ENCODE data around the gene MAGOH.

The MAGOH gene

DNA sequence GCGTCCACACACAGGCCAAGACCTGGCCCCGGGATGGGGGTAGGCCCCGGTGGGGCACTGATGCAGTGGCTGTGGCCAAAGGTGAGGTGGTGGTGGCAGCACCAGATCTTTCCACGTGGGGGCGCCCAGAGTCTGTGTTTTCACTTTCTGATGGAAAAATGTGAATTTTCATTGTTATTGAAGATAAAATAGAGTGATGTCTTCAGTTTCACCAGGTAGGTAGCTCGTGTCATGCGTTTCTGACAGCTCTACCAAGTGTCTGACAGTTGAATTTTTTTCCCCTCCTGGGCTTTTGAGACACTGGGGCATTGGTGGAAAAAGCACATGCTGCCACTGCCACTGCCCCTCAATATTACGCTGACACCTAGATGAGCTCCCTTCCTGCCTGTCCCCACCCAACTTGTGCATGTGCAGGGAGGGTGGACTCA is 40.0 kb upstream of the MAGOH start:
- Histone ChIP-seq H3K9me3 (ENCODE audit: control insufficient read depth, low read length) (no peaks in the 10 kb centered on the region), H3K36me3 (ENCODE audit: control insufficient read depth, insufficient read depth, low read length) (no peaks in the 10 kb centered on the region), H3K27ac (ENCODE audit: insufficient read depth, low read depth, low read length, poor library complexity, severe bottlenecking) (no peak overlapping the region), H3K4me3 (ENCODE audit: insufficient read depth, low read depth, low read length) (no peak overlapping the region), H3K4me1 (ENCODE audit: control insufficient read depth, insufficient read depth, low read length) (no peaks in the 10 kb centered on the region), H3K27me3 (ENCODE audit: control insufficient read depth, insufficient read depth, low read length, poor library complexity, severe bottlenecking) (no peaks in the 10 kb centered on the region)
- WGBS, 2 experiments, result 55 to 57% methylated on average over 8 of the region's 8 CpGs

DNA sequence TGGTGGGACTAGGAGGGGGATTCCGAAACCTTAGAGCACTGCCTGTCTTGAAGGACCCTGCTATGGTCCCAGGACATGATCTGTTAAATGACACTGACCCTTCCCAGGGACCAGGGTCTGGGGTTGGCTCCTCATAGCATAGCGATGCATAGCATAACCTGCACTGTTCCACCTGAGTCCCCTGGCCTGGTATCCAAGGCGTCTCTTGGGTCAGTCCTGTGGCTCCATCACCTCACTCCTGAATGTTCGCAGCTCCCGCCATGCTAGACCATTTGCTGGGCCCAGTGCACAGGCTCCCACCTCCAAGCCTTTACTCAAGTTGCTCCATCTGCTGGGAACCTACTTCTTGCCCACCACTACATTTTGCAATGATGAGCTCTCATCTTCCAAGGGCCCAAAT is 39.0 kb upstream of the MAGOH start:
- WGBS, 2 experiments, result 95 to 96% methylated on average over 5 of the region's 5 CpGs
- no peaks in the 10 kb centered on the region for H3K36me3 ChIP-seq (ENCODE audit: control insufficient read depth, insufficient read depth, low read length)
- no peaks in the 10 kb centered on the region for H3K27me3 ChIP-seq (ENCODE audit: control insufficient read depth, insufficient read depth, low read length, poor library complexity, severe bottlenecking)
- H3K4me1 ChIP-seq (ENCODE audit: control insufficient read depth, insufficient read depth, low read length), result no peaks in the 10 kb centered on the region
- H3K9me3 ChIP-seq (ENCODE audit: control insufficient read depth, low read length), result no peaks in the 10 kb centered on the region
- no peak overlapping the region for H3K27ac ChIP-seq (ENCODE audit: insufficient read depth, low read depth, low read length, poor library complexity, severe bottlenecking)
- H3K4me3 ChIP-seq (ENCODE audit: insufficient read depth, low read depth, low read length), result no peak overlapping the region

DNA sequence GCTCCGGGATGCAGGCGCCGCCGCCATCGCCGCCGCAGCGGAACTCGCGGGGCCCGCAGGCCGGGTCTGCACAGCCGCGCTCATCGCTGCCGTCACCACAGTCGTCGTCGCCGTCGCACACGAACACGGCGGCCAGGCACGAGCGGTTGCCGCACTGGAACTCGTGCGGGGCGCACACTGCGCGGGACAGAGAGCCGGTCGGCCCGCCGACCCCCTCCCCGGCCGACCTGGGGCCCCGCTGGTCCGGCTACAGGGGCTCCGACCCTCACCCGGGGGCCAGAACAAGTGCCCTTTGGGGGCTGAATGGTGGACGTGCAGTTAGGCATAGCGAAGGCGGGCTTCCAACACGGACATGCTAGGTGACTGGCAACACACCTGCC is 38.6 kb upstream of the MAGOH start:
- no peak overlapping the region for H3K4me3 ChIP-seq (ENCODE audit: insufficient read depth, low read depth, low read length)
- no peaks in the 10 kb centered on the region for H3K4me1 ChIP-seq (ENCODE audit: control insufficient read depth, insufficient read depth, low read length)
- H3K27ac ChIP-seq (ENCODE audit: insufficient read depth, low read depth, low read length, poor library complexity, severe bottlenecking), result no peak overlapping the region
- no peaks in the 10 kb centered on the region for H3K27me3 ChIP-seq (ENCODE audit: control insufficient read depth, insufficient read depth, low read length, poor library complexity, severe bottlenecking)
- H3K36me3 ChIP-seq (ENCODE audit: control insufficient read depth, insufficient read depth, low read length), result no peaks in the 10 kb centered on the region
- WGBS, 2 experiments, result 95% methylated on average over 46 of the region's 46 CpGs
- no peaks in the 10 kb centered on the region for H3K9me3 ChIP-seq (ENCODE audit: control insufficient read depth, low read length)

DNA sequence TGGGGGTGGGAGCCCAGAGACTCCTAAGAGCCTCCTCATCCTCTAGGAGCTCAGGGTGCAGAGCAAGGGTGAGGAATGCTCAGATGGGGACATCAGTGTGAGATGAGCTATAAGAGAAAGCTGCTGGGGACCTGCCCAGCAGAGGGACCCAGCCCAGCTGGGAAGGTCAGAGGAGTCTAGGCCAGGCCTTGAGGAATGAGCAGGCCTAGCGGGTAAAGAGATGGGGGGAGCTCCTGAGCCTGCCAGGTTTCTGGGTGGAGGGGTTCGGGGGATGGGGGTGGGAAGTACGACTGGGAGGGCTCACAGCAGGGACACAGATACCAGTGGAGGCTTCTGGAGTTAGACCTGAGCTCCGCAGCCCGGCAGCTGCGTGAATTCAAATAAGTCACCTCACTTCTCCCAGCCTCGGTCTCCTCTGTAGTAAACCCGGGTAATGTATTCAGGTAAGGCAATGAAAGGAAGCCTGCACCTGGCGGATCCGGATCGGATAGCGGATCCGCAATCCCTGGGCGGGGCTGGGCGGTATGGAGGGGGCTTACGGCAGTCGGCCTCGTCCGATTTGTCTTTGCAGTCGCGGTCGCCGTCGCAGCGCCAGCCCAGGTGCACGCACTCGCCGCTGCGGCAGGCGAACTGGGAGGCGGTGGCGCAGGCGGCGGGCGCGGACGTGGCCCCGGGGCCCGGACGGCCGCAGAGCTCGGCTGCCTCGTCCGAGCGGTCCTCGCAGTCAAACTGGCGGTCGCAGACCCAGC is 38.0 kb upstream of the MAGOH start:
- Histone ChIP-seq H3K4me1 (ENCODE audit: control insufficient read depth, insufficient read depth, low read length) (no peaks in the 10 kb centered on the region), H3K27me3 (ENCODE audit: control insufficient read depth, insufficient read depth, low read length, poor library complexity, severe bottlenecking) (no peaks in the 10 kb centered on the region), H3K4me3 (ENCODE audit: insufficient read depth, low read depth, low read length) (no peak overlapping the region), H3K36me3 (ENCODE audit: control insufficient read depth, insufficient read depth, low read length) (no peaks in the 10 kb centered on the region), H3K27ac (ENCODE audit: insufficient read depth, low read depth, low read length, poor library complexity, severe bottlenecking) (no peak overlapping the region), H3K9me3 (ENCODE audit: control insufficient read depth, low read length) (no peaks in the 10 kb centered on the region)
- 96 to 97% methylated on average over 48 of the region's 48 CpGs for WGBS, 2 experiments

DNA sequence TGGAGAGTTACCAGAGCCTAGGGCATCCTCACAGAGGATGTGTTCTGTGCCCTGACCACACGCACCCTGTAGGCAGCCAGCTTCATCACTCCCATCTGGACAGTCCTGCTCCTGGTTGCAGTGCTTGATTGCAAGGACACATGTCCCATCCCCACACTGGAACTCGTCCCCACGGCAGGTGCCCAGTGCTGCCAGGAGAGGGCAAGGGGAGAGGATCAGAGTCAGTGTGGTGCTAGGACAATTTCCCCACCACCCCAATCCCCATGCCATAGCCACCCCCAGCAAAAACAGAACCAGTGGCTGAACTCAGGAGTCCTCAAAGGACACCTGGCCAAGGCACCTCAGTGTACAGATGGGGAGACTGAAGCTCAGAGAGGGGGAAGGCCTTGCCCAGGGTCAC is 37.2 kb upstream of the MAGOH start:
- no peaks in the 10 kb centered on the region for H3K27me3 ChIP-seq (ENCODE audit: control insufficient read depth, insufficient read depth, low read length, poor library complexity, severe bottlenecking)
- 96 to 98% methylated on average over 1 to 3 of the region's 3 CpGs for WGBS, 2 experiments
- H3K4me1 ChIP-seq (ENCODE audit: control insufficient read depth, insufficient read depth, low read length), result no peaks in the 10 kb centered on the region
- no peak overlapping the region for H3K4me3 ChIP-seq (ENCODE audit: insufficient read depth, low read depth, low read length)
- no peaks in the 10 kb centered on the region for H3K9me3 ChIP-seq (ENCODE audit: control insufficient read depth, low read length)
- H3K27ac ChIP-seq (ENCODE audit: insufficient read depth, low read depth, low read length, poor library complexity, severe bottlenecking), result no peak overlapping the region
- H3K36me3 ChIP-seq (ENCODE audit: control insufficient read depth, insufficient read depth, low read length), result no peaks in the 10 kb centered on the region

DNA sequence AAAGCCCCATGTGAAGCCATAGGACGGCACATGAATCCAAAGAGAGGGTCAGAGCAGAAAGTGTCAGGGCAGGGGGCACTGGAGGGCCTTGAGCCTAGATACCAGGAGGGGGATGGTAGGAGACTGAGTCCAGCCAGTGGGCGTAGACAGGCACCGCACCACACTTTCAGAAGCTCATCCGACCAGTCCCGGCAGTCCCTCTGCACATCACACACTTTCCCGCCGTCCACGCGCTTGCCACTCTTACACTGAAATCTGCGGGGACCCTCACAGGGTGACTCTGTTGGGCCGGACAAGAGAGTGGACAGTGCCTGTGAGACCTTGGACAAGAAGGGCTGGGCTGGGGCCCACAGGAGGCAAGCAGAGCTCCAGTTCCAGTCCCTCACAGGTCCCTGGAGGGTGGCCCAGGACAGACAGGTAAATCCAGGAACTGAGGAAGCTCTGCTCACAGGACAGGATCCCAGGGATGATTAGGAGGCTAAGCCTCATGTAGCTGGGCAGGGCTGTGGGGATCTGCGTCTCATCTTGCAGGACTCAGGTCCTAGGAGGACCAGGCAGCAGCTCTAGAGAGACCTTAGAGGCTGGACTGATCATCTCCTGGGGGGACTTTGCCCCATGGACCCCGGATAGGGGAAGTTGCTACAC is 36.3 kb upstream of the MAGOH start:
- 93 to 94% methylated on average over 13 of the region's 13 CpGs for WGBS, 2 experiments
- H3K4me1 ChIP-seq (ENCODE audit: control insufficient read depth, insufficient read depth, low read length), result no peaks in the 10 kb centered on the region
- no peak overlapping the region for H3K27ac ChIP-seq (ENCODE audit: insufficient read depth, low read depth, low read length, poor library complexity, severe bottlenecking)
- H3K27me3 ChIP-seq (ENCODE audit: control insufficient read depth, insufficient read depth, low read length, poor library complexity, severe bottlenecking), result no peaks in the 10 kb centered on the region
- H3K36me3 ChIP-seq (ENCODE audit: control insufficient read depth, insufficient read depth, low read length), result no peaks in the 10 kb centered on the region
- no peak overlapping the region for H3K4me3 ChIP-seq (ENCODE audit: insufficient read depth, low read depth, low read length)
- no peaks in the 10 kb centered on the region for H3K9me3 ChIP-seq (ENCODE audit: control insufficient read depth, low read length)

DNA sequence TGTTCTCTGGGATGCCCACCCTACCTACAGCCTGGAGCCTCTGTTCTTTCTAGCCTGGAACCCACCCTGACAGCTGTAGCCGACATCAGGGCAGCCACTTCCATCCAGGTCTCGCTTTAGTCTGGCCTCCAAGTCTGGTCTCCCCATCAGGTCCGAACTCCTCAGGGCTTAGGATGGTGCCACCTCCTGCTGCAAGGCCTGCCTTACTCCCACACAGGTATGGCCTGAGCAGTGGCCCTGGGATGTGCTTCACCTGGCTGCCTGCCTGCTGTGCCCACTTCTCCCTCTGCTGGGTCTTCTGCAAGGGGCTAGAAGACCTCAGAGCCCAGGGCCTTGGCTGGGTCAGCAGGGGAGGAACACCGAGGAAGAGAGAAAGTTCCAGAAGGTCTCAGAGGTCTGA is 35.7 kb upstream of the MAGOH start:
- Histone ChIP-seq H3K27ac (ENCODE audit: insufficient read depth, low read depth, low read length, poor library complexity, severe bottlenecking) (no peak overlapping the region), H3K9me3 (ENCODE audit: control insufficient read depth, low read length) (no peaks in the 10 kb centered on the region), H3K36me3 (ENCODE audit: control insufficient read depth, insufficient read depth, low read length) (no peaks in the 10 kb centered on the region), H3K4me1 (ENCODE audit: control insufficient read depth, insufficient read depth, low read length) (no peaks in the 10 kb centered on the region), H3K27me3 (ENCODE audit: control insufficient read depth, insufficient read depth, low read length, poor library complexity, severe bottlenecking) (no peaks in the 10 kb centered on the region), H3K4me3 (ENCODE audit: insufficient read depth, low read depth, low read length) (no peak overlapping the region)
- WGBS, 2 experiments, result 94 to 98% methylated on average over 4 of the region's 4 CpGs

DNA sequence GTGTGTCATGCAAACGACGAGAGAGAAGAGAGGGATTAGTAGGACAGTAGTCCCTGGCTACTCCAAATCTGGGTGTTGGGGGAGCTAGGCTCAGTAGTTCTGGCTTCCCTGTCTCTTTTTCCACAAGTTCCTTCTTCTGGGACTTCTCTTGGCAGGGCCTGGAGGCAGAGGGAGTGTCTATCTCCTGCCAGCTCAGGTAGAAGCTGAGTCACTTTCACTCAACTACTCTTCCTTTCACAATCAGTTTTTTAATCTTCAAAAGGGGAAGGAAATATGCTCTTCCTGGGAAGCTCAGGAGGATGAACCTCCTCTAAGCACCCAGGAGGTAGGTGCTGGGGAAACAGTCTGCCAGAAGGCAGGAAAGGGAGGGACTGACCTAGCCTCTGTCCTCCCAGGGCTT is 35.2 kb upstream of the MAGOH start:
- Histone ChIP-seq H3K27me3 (ENCODE audit: control insufficient read depth, insufficient read depth, low read length, poor library complexity, severe bottlenecking) (no peaks in the 10 kb centered on the region), H3K4me1 (ENCODE audit: control insufficient read depth, insufficient read depth, low read length) (no peaks in the 10 kb centered on the region), H3K36me3 (ENCODE audit: control insufficient read depth, insufficient read depth, low read length) (no peaks in the 10 kb centered on the region), H3K27ac (ENCODE audit: insufficient read depth, low read depth, low read length, poor library complexity, severe bottlenecking) (no peak overlapping the region), H3K4me3 (ENCODE audit: insufficient read depth, low read depth, low read length) (no peak overlapping the region), H3K9me3 (ENCODE audit: control insufficient read depth, low read length) (no peaks in the 10 kb centered on the region)
- WGBS, 2 experiments, result 90 to 92% methylated on average over 2 of the region's 2 CpGs

DNA sequence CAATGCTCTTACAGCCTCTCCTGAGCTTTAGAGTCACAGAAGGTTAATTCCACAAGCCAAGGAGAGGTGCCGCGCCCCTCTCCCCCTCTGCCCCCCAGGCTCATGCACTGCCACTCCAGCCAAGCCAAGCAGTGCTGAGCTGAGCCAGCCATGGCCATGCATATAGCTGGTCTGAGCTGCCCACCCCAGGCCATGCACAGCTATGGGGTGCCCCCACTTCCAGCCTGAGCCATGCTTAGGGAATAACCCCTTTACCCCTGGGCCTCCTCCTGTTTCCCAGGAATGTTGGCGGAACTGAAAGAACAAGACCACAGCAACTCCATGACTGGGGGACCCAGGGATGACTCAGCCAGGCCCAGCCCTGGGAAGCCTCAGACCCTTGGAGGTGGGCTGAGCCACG is 34.0 kb upstream of the MAGOH start:
- peaks cover 4% of the 10 kb centered on the region for H3K36me3 ChIP-seq (ENCODE audit: control insufficient read depth, insufficient read depth, low read length)
- no peaks in the 10 kb centered on the region for H3K4me1 ChIP-seq (ENCODE audit: control insufficient read depth, insufficient read depth, low read length)
- no peaks in the 10 kb centered on the region for H3K9me3 ChIP-seq (ENCODE audit: control insufficient read depth, low read length)
- no peak overlapping the region for H3K27ac ChIP-seq (ENCODE audit: insufficient read depth, low read depth, low read length, poor library complexity, severe bottlenecking)
- H3K27me3 ChIP-seq (ENCODE audit: control insufficient read depth, insufficient read depth, low read length, poor library complexity, severe bottlenecking), result no peaks in the 10 kb centered on the region
- WGBS, 2 experiments, result 92 to 93% methylated on average over 4 of the region's 4 CpGs
- H3K4me3 ChIP-seq (ENCODE audit: insufficient read depth, low read depth, low read length), result no peak overlapping the region

DNA sequence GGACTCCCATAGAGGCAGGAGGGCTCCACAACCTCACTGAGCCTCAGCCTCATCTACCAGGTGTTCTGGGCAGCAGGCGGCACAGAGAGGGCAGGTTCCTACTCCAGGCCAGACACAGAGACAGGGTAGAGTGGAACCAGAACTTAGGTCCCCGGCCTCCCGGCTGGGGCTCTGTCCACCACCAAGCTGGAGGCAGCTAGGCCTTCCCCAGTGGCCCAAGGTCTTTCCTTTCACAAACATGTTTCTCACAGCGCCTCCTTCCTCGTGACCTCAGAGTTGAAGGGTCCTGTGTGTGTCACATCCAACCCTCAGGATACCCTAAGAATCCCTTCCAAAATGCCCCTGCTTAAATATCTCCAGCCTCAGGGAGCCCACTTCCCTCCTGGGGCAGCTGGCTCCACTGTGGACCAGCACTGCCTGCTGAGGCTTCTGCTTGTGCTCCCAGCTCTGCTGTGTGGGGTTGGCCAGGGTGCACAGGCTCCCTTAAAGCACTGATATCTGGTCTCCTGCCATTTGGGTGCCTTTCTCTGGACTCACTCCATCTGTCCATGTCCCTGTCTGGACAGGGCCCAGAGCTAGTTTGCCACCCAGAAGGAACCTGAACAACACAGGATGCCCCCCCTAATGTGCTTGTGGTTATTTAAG is 33.2 kb upstream of the MAGOH start:
- H3K9me3 ChIP-seq (ENCODE audit: control insufficient read depth, low read length), result no peaks in the 10 kb centered on the region
- H3K4me3 ChIP-seq (ENCODE audit: insufficient read depth, low read depth, low read length), result no peak overlapping the region
- H3K27me3 ChIP-seq (ENCODE audit: control insufficient read depth, insufficient read depth, low read length, poor library complexity, severe bottlenecking), result no peaks in the 10 kb centered on the region
- WGBS, 2 experiments, result 93 to 96% methylated on average over 5 of the region's 5 CpGs
- H3K4me1 ChIP-seq (ENCODE audit: control insufficient read depth, insufficient read depth, low read length), result no peaks in the 10 kb centered on the region
- H3K36me3 ChIP-seq (ENCODE audit: control insufficient read depth, insufficient read depth, low read length), result peaks cover 4% of the 10 kb centered on the region
- H3K27ac ChIP-seq (ENCODE audit: insufficient read depth, low read depth, low read length, poor library complexity, severe bottlenecking), result no peak overlapping the region

Measured in ectodermal cell (in vitro differentiated cells).